GM13976 (cell line): Measurements from ENCODE around the gene TNFAIP8.

Source experiments
- DNase-seq: peaks from one replicate; pipeline ENCODE4 v3.0.0; 2012; ENCODE audit warnings: low spot score
- CTCF ChIP-seq: IDR thresholded peaks from 2 replicates; pipeline ENCODE4 v1.5.1; 2012; ENCODE audit warnings: borderline replicate concordance, mild to moderate bottlenecking; ENCODE audit not compliant: insufficient read depth; ENCODE audit errors: extremely low read depth, missing control alignments, control extremely low read depth
- in situ Hi-C: fragments of 300-500 bp; cut with MboI; formaldehyde crosslinking; loops from one replicate; pipeline ENCODE4 v1.12.0; 2022; ENCODE audit warnings: low sequenced_read_pairs, mixed read lengths, inconsistent platforms; ENCODE audit not compliant: unreplicated experiment

The TNFAIP8 gene

GRCh38 chr5:119339344-119339743 is 16.5 kb upstream of the TNFAIP8 start:
- no peak for TF ChIP-seq CTCF
- DNase-seq, result no peak
- in situ Hi-C loops, result no loop called here

- DNase-seq, result no peak
- no peak for TF ChIP-seq CTCF
- in situ Hi-C loops, result no loop called here
These were observed 15.9 kb upstream of the TNFAIP8 start for GRCh38 chr5:119339965-119340364.

GRCh38 chr5:119340597-119341218 is 15.1 kb upstream of the TNFAIP8 start:
- in situ Hi-C loops, result no loop called here
- no peak for TF ChIP-seq CTCF
- peak; percentile 40 for DNase-seq

- no peak for DNase-seq
- no peak for TF ChIP-seq CTCF
- in situ Hi-C loops, result no loop called here
These were observed 14.1 kb upstream of the TNFAIP8 start for GRCh38 chr5:119341452-119342349.

- DNase-seq, result no peak
- in situ Hi-C loops, result no loop called here
- TF ChIP-seq CTCF, result no peak
These were observed 13.4 kb upstream of the TNFAIP8 start for GRCh38 chr5:119342406-119342805.

GRCh38 chr5:119343052-119343451 is 12.8 kb upstream of the TNFAIP8 start:
- no peak for TF ChIP-seq CTCF
- no peak for DNase-seq

More at GRCh38 chr5:119343052-119343451, 12.8 kb upstream of the TNFAIP8 start:
- in situ Hi-C loops, result no loop called here
